ENCODE results near the gene RPP25L.
A peak's percentile ranks its signal among the peaks of the same experiment; 100 is the strongest.

The RPP25L gene

GRCh38 chr9:34620061-34620994 is 8.4 kb upstream of the RPP25L start, which contains the start of gene DCTN3:
Gene DCTN3 (minus strand): TSS chr9:34620495. CDS start chr9:34620464, 31 bp downstream.
- intact Hi-C loops (cut with DNase I): no loop called here
- DNase-seq: peak; percentile 91 to 99 (median 96)

- intact Hi-C loops (cut with DNase I): no loop called here
- no peak for DNase-seq
Observed at GRCh38 chr9:34615132-34615531, 3.2 kb upstream of the RPP25L start.

- intact Hi-C loops (cut with DNase I): no loop called here
- peak; percentile 70 to 93 (median 83) for DNase-seq
Observed at GRCh38 chr9:34612788-34613390, 992 bp upstream of the RPP25L start.

GRCh38 chr9:34611251-34611810 is 566 bp downstream of the RPP25L start:
- peak in 12 of 42 donors; percentile 9 to 54 (median 22) for DNase-seq
- intact Hi-C loops (cut with DNase I): no loop called here

- peak in 1 of 42 donors; percentile 25 for DNase-seq
- intact Hi-C loops (cut with DNase I): no loop called here
Observed at GRCh38 chr9:34610434-34611206, 1.3 kb downstream of the RPP25L start.

GRCh38 chr9:34607331-34607730 is 4.6 kb downstream of the RPP25L start:
- DNase-seq: no peak
- intact Hi-C loops (cut with DNase I): loop anchor here (5.0 kb wide), 1 partner anchor 105 kb away; no protein-coding TSS in a partner anchor

- no peak for DNase-seq
- intact Hi-C loops (cut with DNase I): loop anchor here (5.0 kb wide), 1 partner anchor 105 kb away; no protein-coding TSS in a partner anchor
Observed at GRCh38 chr9:34606905-34607304, 5.0 kb downstream of the RPP25L start.

- intact Hi-C loops (cut with DNase I): loop anchor here (5.0 kb wide), 1 partner anchor 104 kb away; no protein-coding TSS in a partner anchor
- DNase-seq: no peak
Observed at GRCh38 chr9:34606190-34606589, 5.7 kb downstream of the RPP25L start.

- peak; percentile 38 to 96 (median 91) for DNase-seq
- intact Hi-C loops (cut with DNase I): no loop called here
Observed at GRCh38 chr9:34603610-34604231, 8.2 kb downstream of the RPP25L start.

GRCh38 chr9:34601937-34602573 is 9.8 kb downstream of the RPP25L start:
- DNase-seq: no peak

GRCh38 chr9:34600908-34601307 is 11.0 kb downstream of the RPP25L start:
- intact Hi-C loops (cut with DNase I): no loop called here
- DNase-seq: no peak

More at GRCh38 chr9:34601937-34602573, 9.8 kb downstream of the RPP25L start:
- intact Hi-C loops (cut with DNase I): no loop called here

GRCh38 chr9:34599546-34599945 is 12.4 kb downstream of the RPP25L start:
- intact Hi-C loops (cut with DNase I): loop anchor here (10.0 kb wide), 1 partner anchor 195 kb away; no protein-coding TSS in a partner anchor
- no peak for DNase-seq

GRCh38 chr9:34594177-34594576 is 17.7 kb downstream of the RPP25L start:
- intact Hi-C loops (cut with DNase I): loop anchor here (5.0 to 10.0 kb wide), 2 partner anchors 92 to 189 kb away; no protein-coding TSS in a partner anchor
- peak in 5 of 42 donors; percentile 18 to 47 (median 39) for DNase-seq

GRCh38 chr9:34592895-34593601 is 18.8 kb downstream of the RPP25L start:
- intact Hi-C loops (cut with DNase I): loop anchor here (5.0 to 10.0 kb wide), 2 partner anchors 91 to 188 kb away; no protein-coding TSS in a partner anchor
- DNase-seq: peak in 36 of 42 donors; percentile 33 to 86 (median 68)

GRCh38 chr9:34591917-34592866 is 19.7 kb downstream of the RPP25L start:
- DNase-seq: no peak
- intact Hi-C loops (cut with DNase I): loop anchor here (2.0 to 10.0 kb wide), 3 partner anchors 45 to 187 kb away; no protein-coding TSS in a partner anchor
